IMR-90 (cell line): ENCODE data around the gene ARL10.

ENCODE experiments used
- CEBPB ChIP-seq: IDR thresholded peaks from 2 replicates; pipeline ENCODE4 v1.6.1; 2012; ENCODE audit warnings: low read depth, low read length, improper control_type of control experiment
- CHD1 ChIP-seq: IDR thresholded peaks from 2 replicates; pipeline ENCODE4 v1.6.1; 2012; ENCODE audit warnings: low read depth, low read length, improper control_type of control experiment
- CTCF ChIP-seq: conservative IDR thresholded peaks from 2 replicates; pipeline ENCODE4 v1.5.1; 2012; ENCODE audit warnings: mild to moderate bottlenecking, low read depth, low read length, improper control_type of control experiment
- FOS ChIP-seq: fragments of 150-350 bp; IDR thresholded peaks from 2 replicates; pipeline ENCODE4 v1.6.1; 2016; ENCODE audit warnings: low read depth, low read length
- MAFK ChIP-seq: IDR thresholded peaks from 2 replicates; pipeline ENCODE4 v1.6.1; 2012; ENCODE audit warnings: low read depth, low read length, improper control_type of control experiment
- MAZ ChIP-seq: IDR thresholded peaks from 2 replicates; pipeline ENCODE4 v1.6.1; 2012; ENCODE audit warnings: low read depth, mild to moderate bottlenecking, low read length, improper control_type of control experiment, moderate library complexity, borderline replicate concordance
- MXI1 ChIP-seq: IDR thresholded peaks from 2 replicates; pipeline ENCODE4 v1.6.1; 2012; ENCODE audit warnings: low read depth, mild to moderate bottlenecking, low read length, moderate library complexity, borderline replicate concordance
- NFE2L2 ChIP-seq: fragments of 150-350 bp; IDR thresholded peaks from 2 replicates; pipeline ENCODE4 v1.6.1; 2016; ENCODE audit warnings: low read depth, mild to moderate bottlenecking, low read length
- POLR2A ChIP-seq: IDR thresholded peaks from 2 replicates; pipeline ENCODE4 v1.6.1; 2012; ENCODE audit warnings: mild to moderate bottlenecking, low read depth, low read length
- RAD21 ChIP-seq: IDR thresholded peaks from 2 replicates; pipeline ENCODE4 v1.6.1; 2012; ENCODE audit warnings: low read length, improper control_type of control experiment
- RCOR1 ChIP-seq: IDR thresholded peaks from 2 replicates; pipeline ENCODE4 v1.6.1; 2012; ENCODE audit warnings: mild to moderate bottlenecking, low read length, improper control_type of control experiment; ENCODE audit not compliant: insufficient replicate concordance
- RFX5 ChIP-seq: IDR thresholded peaks from 2 replicates; pipeline ENCODE4 v1.8.0; 2012; ENCODE audit warnings: low read depth, mild to moderate bottlenecking, low read length, moderate library complexity
- SMC3 ChIP-seq: fragments of 150-350 bp; IDR thresholded peaks from 2 replicates; pipeline ENCODE4 v1.6.1; 2016; ENCODE audit warnings: low read depth, mild to moderate bottlenecking, antibody characterized with exemption, low read length, moderate library complexity
- USF2 ChIP-seq: fragments of 150-350 bp; IDR thresholded peaks from 2 replicates; pipeline ENCODE4 v1.6.1; 2017; ENCODE audit warnings: mild to moderate bottlenecking, antibody characterized with exemption, low read length, low read depth

GRCh38 chr5:176361437-176362232 lies 3.7 kb upstream of the ARL10 start, which contains the start of gene KIAA1191:
- TF ChIP-seq CTCF (peak; percentile 37), RAD21 (peak; percentile 36; the same call in 1 of the 2 replicates), CEBPB (no peak), NFE2L2 (no peak), POLR2A (peak; percentile 95), RFX5 (no peak), USF2 (no peak), CHD1 (no peak), SMC3 (peak; percentile 3; the same call in 1 of the 2 replicates), MXI1 (peak; percentile 87), MAFK (no peak), RCOR1 (no peak), MAZ (no peak; the same call in 1 of the 2 replicates), FOS (no peak)
